Panc1 (cell line): ENCODE data around the gene HLA-F.

Source experiments
- CTCF ChIP-seq: fragments of 450-650 bp; IDR thresholded peaks from 2 replicates; pipeline ENCODE4 v1.5.1; 2017; ENCODE audit warnings: mild to moderate bottlenecking
- POLR2AphosphoS5 ChIP-seq: IDR thresholded peaks from 2 replicates; pipeline ENCODE4 v1.6.1; 2012; ENCODE audit warnings: mild to moderate bottlenecking, low read depth, low read length, moderate library complexity
- REST ChIP-seq, 2 experiments: IDR thresholded peaks; 2 replicates each; pipeline ENCODE4 v1.6.1; 2011 to 2012; ENCODE audit warnings: low read depth in 2 of 2, control low read depth in 1 of 2, low read length in 1 of 2, mild to moderate bottlenecking in 1 of 2, moderate library complexity in 1 of 2; ENCODE audit not compliant: insufficient read depth in 1 of 2
- SIN3A ChIP-seq: IDR thresholded peaks from 2 replicates; pipeline ENCODE4 v1.6.1; 2012; ENCODE audit warnings: low read depth, mild to moderate bottlenecking, low read length, moderate library complexity, borderline replicate concordance; ENCODE audit not compliant: insufficient read depth

- TF ChIP-seq CTCF = no peak
- TF ChIP-seq POLR2AphosphoS5 = no peak
- no peak for TF ChIP-seq REST (IDR thresholded peaks at IDR 0.05; ENCODE audit: insufficient read depth in 1 of 2, low read depth in 2 of 2, low read length in 1 of 2)
- TF ChIP-seq SIN3A = no peak
These were observed 24.5 kb downstream of the HLA-F start for GRCh38 chr6:29747688-29748250.
